Chondrocyte (in vitro differentiated cells): ENCODE results near the gene USF2. TPM values are rescaled to one million over a fixed set of nuclear protein-coding genes. Genes with fewer than 3 reads are reported as not detected.

ENCODE experiments used
- DNase-seq: peaks from one replicate; pipeline ENCODE4 v3.0.0; 2021; ENCODE audit warnings: mixed read lengths, low spot score
- H3K27ac Mint-ChIP-seq: one replicate; pipeline ENCODE4 v1.8.0; 2021; ENCODE audit warnings: mild to moderate bottlenecking, moderate library complexity, mixed read lengths; ENCODE audit not compliant: unreplicated experiment
- H3K27me3 Mint-ChIP-seq: 2 replicates; pipeline ENCODE4 v1.8.0; 2021; ENCODE audit warnings: low read depth, mixed read lengths
- H3K36me3 Mint-ChIP-seq: 2 replicates; pipeline ENCODE4 v1.8.0; 2021; ENCODE audit warnings: low read depth, mixed read lengths
- H3K4me1 Mint-ChIP-seq: 2 replicates; pipeline ENCODE4 v1.8.0; 2021; ENCODE audit warnings: low read depth, mild to moderate bottlenecking, mixed read lengths
- H3K4me3 Mint-ChIP-seq: one replicate; pipeline ENCODE4 v1.8.0; 2021; ENCODE audit warnings: mild to moderate bottlenecking, moderate library complexity, mixed read lengths; ENCODE audit not compliant: unreplicated experiment
- H3K9me3 Mint-ChIP-seq: 2 replicates; pipeline ENCODE4 v1.8.0; 2021; ENCODE audit warnings: low read depth, mixed read lengths
- CTCF ChIP-seq: fragments of 200-600 bp; sonication (generic); IDR thresholded peaks from 2 replicates; pipeline ENCODE4 v1.5.0; 2021; ENCODE audit warnings: antibody characterized with exemption, mild to moderate bottlenecking, moderate library complexity
- total RNA-seq: library from RNA; stranded (reverse); gene quantifications from 3 replicates; pipeline ENCODE4 v1.2.1, GENCODE V29; 2021

USF2 gene
- total RNA-seq, 1 donor from 2014 or later = 86.1 TPM

GRCh38 chr19:35314858-35315470 is 46.2 kb downstream of the USF2 start:
- H3K4me3 Mint-ChIP-seq = no peak overlapping the region
- H3K27me3 Mint-ChIP-seq = no peaks in the 10 kb centered on the region
- peaks cover 13% of the 10 kb centered on the region for H3K4me1 Mint-ChIP-seq
- no peak overlapping the region for H3K27ac Mint-ChIP-seq
- DNase-seq = no peak
- no peak for TF ChIP-seq CTCF
- no peaks in the 10 kb centered on the region for H3K9me3 Mint-ChIP-seq
- H3K36me3 Mint-ChIP-seq = no peaks in the 10 kb centered on the region

GRCh38 chr19:35315883-35316282 is 47.1 kb downstream of the USF2 start:
- no peak overlapping the region for H3K4me3 Mint-ChIP-seq
- H3K4me1 Mint-ChIP-seq = peaks cover 13% of the 10 kb centered on the region
- no peak for TF ChIP-seq CTCF
- no peak for DNase-seq
- no peaks in the 10 kb centered on the region for H3K9me3 Mint-ChIP-seq
- H3K36me3 Mint-ChIP-seq = no peaks in the 10 kb centered on the region
- H3K27ac Mint-ChIP-seq = no peak overlapping the region
- H3K27me3 Mint-ChIP-seq = no peaks in the 10 kb centered on the region

- no peak overlapping the region for H3K27ac Mint-ChIP-seq
- no peak for TF ChIP-seq CTCF
- H3K4me3 Mint-ChIP-seq = no peak overlapping the region
- DNase-seq = no peak
- no peaks in the 10 kb centered on the region for H3K9me3 Mint-ChIP-seq
- no peaks in the 10 kb centered on the region for H3K27me3 Mint-ChIP-seq
- H3K36me3 Mint-ChIP-seq = no peaks in the 10 kb centered on the region
- peaks cover 13% of the 10 kb centered on the region for H3K4me1 Mint-ChIP-seq
These were observed 47.8 kb downstream of the USF2 start for GRCh38 chr19:35316560-35316959.

- H3K27ac Mint-ChIP-seq = no peak overlapping the region
- H3K4me3 Mint-ChIP-seq = no peak overlapping the region
These were observed 48.8 kb downstream of the USF2 start for GRCh38 chr19:35317464-35318043.

More at GRCh38 chr19:35317464-35318043, 48.8 kb downstream of the USF2 start:
- Mint-ChIP-seq H3K4me1 (peaks cover 13% of the 10 kb centered on the region), H3K27me3 (peaks cover 2% of the 10 kb centered on the region), H3K9me3 (peaks cover 3% of the 10 kb centered on the region), H3K36me3 (no peaks in the 10 kb centered on the region)
- TF ChIP-seq CTCF = no peak
- DNase-seq = no peak
